K562 (cell line): ENCODE results near the gene HMGA1. TPM values are rescaled to one million over a fixed set of nuclear protein-coding genes. Genes with fewer than 3 reads are reported as not detected.

Source experiments
- ATAC-seq: fragments of 200-7000 bp; cut with Tn5 transposase; 3 replicates; pipeline ENCODE4 v1.9.1; 2020; ENCODE audit warnings: moderate library complexity
- BruUV-seq: library from RNA; stranded (reverse); fragments of 400-500 nt; replicated peaks from 2 replicates; lab custom pipeline; 2021; lab: Mats Ljungman, UMichigan
- CTCF ChIA-PET: fragments of 300-600 bp; formaldehyde crosslinking; extraction: SDS; loops from one replicate; lab custom pipeline; 2021; ENCODE audit warnings: low intra/inter-chr PET ratio; lab: Yijun Ruan, JAX
- POLR2A ChIA-PET: fragments of 300-600, 350-650 bp; sonication (Branson Sonifier 250); formaldehyde crosslinking; extraction: SDS; loops from one replicate; lab custom pipeline; 2021; ENCODE audit warnings: antibody characterized with exemption, inconsistent platforms; lab: Yijun Ruan, JAX
- DNase-seq, 4 experiments: peaks; one replicate each; pipeline versions ENCODE4 v3.0.0 to v3.0.0-alpha.2; 2011 to 2018; ENCODE audit warnings: low spot score in 3 of 4, mixed read lengths in 3 of 4; ENCODE audit errors: extremely low read depth in 1 of 4
- FAIRE-seq: peaks from 2 replicates; lab custom pipeline; 2011; peaks lifted over from hg19 to GRCh38; lab: Jason Lieb, UNC
- H2AFZ ChIP-seq: 2 replicates; pipeline ENCODE4 v1.6.0; 2011; ENCODE audit warnings: low read depth, low read length, control low read depth, inconsistent platforms
- H3K27ac ChIP-seq: fragments of 200-600 bp; 3 replicates; pipeline ENCODE4 v1.8.0; 2011; ENCODE audit warnings: low read depth, mild to moderate bottlenecking, control low read depth, inconsistent platforms, low read length, moderate library complexity, mixed read lengths; ENCODE audit errors: extremely low read depth
- H3K27me3 ChIP-seq, 2 experiments: fragments of 300-600 bp in 1 of 2; 2 replicates in 1 of 2; 3 replicates in 1 of 2; pipeline versions ENCODE4 v1.6.0 to v1.8.0; 2011; ENCODE audit warnings: inconsistent platforms in 2 of 2, low read length in 2 of 2, mild to moderate bottlenecking in 1 of 2, mixed read lengths in 1 of 2, moderate library complexity in 1 of 2; ENCODE audit not compliant: control insufficient read depth in 2 of 2, insufficient read depth in 2 of 2
- H3K36me3 ChIP-seq: fragments of 300-600 bp; 3 replicates; pipeline ENCODE4 v1.8.0; 2011; ENCODE audit warnings: mild to moderate bottlenecking, low read length, inconsistent platforms; ENCODE audit not compliant: control insufficient read depth, insufficient read depth
- H3K4me1 ChIP-seq, 2 experiments: fragments of 200-600 bp in 1 of 2; replicated peaks in 1 of 2; 2 replicates in 1 of 2; 3 replicates in 1 of 2; pipeline versions ENCODE4 v1.5.1 to v1.8.0; 2011; ENCODE audit warnings: inconsistent platforms in 2 of 2, low read length in 2 of 2, mild to moderate bottlenecking in 1 of 2, mixed read lengths in 1 of 2, moderate library complexity in 1 of 2; ENCODE audit not compliant: control insufficient read depth in 2 of 2, insufficient read depth in 2 of 2
- H3K4me2 ChIP-seq: 2 replicates; pipeline ENCODE4 v1.6.1; 2011; ENCODE audit warnings: low read length, control low read depth, inconsistent platforms, mixed read lengths; ENCODE audit not compliant: insufficient read depth
- H3K4me3 ChIP-seq: fragments of 200-600 bp; sonication (generic), shearing (Covaris generic); 2 replicates; pipeline ENCODE4 v1.5.1; 2016; ENCODE audit warnings: control low read depth, inconsistent platforms
- H3K79me2 ChIP-seq: fragments of 200-600 bp; 3 replicates; pipeline ENCODE4 v1.8.0; 2011; ENCODE audit warnings: low read length, inconsistent platforms; ENCODE audit not compliant: control insufficient read depth, insufficient read depth
- H3K9ac ChIP-seq, 2 experiments: 2 replicates each; pipeline versions ENCODE4 v1.6.0 to v1.6.1; 2011; ENCODE audit warnings: low read depth in 2 of 2, low read length in 2 of 2, control low read depth in 1 of 2, inconsistent platforms in 1 of 2, mild to moderate bottlenecking in 1 of 2, mixed read lengths in 1 of 2; ENCODE audit not compliant: insufficient read depth in 1 of 2
- H3K9me1 ChIP-seq: one replicate; pipeline ENCODE4 v1.6.0; 2011; ENCODE audit warnings: inconsistent platforms, mild to moderate bottlenecking, low read length, moderate library complexity; ENCODE audit not compliant: control insufficient read depth, insufficient read depth
- H3K9me3 ChIP-seq: replicated peaks from 2 replicates; pipeline ENCODE4 v1.5.1; 2011; ENCODE audit warnings: low read depth, low read length, inconsistent platforms; ENCODE audit not compliant: control insufficient read depth, insufficient read depth
- H4K20me1 ChIP-seq: replicated peaks from 2 replicates; pipeline ENCODE4 v1.6.1; 2011; ENCODE audit warnings: low read length, inconsistent platforms, mixed read lengths; ENCODE audit not compliant: control insufficient read depth, insufficient read depth
- ARNT ChIP-seq, 2 experiments: fragments of 450-650 bp; IDR thresholded peaks; 2 replicates each; pipeline ENCODE4 v1.6.1; 2016; ENCODE audit warnings: mild to moderate bottlenecking in 1 of 2
- HIVEP1 ChIP-seq: fragments of 250-450 bp; sonication (Bioruptor Pico); IDR thresholded peaks from 2 replicates; pipeline ENCODE4 v1.4.0; 2020; ENCODE audit warnings: mild to moderate bottlenecking
- NR4A1 ChIP-seq, 2 experiments: fragments of 250-450 bp in 1 of 2; fragments of 450-650 bp in 1 of 2; sonication (Bioruptor Pico) in 1 of 2; IDR thresholded peaks; 2 replicates each; pipeline versions ENCODE4 v1.4.0 to v1.6.1; 2016 to 2020; ENCODE audit warnings: mild to moderate bottlenecking in 2 of 2, missing compliant biosample characterization in 1 of 2, missing genetic modification characterization in 1 of 2, moderate library complexity in 1 of 2
- RAD21 ChIP-seq, 2 experiments: fragments of 250-450 bp in 1 of 2; fragments of 450-650 bp in 1 of 2; sonication (Bioruptor Pico) in 1 of 2; formaldehyde crosslinking in 1 of 2; IDR thresholded peaks in 1 of 2; conservative IDR thresholded peaks in 1 of 2; 2 replicates each; pipeline versions ENCODE4 v1.4.0 to v1.8.0; 2020 to 2022; ENCODE audit warnings: mild to moderate bottlenecking in 2 of 2, moderate library complexity in 1 of 2
- STAG1 ChIP-seq: sonication (generic); formaldehyde crosslinking; IDR thresholded peaks from 2 replicates; pipeline ENCODE4 v1.5.0; 2020; ENCODE audit warnings: missing genetic modification reagents, borderline replicate concordance
- TOE1 ChIP-seq, 2 experiments: fragments of 450-650 bp in 1 of 2; sonication (generic) in 1 of 2; formaldehyde crosslinking in 1 of 2; IDR thresholded peaks; 2 replicates each; pipeline versions ENCODE4 v1.7.1 to v1.8.0; 2016 to 2022; ENCODE audit warnings: borderline replicate concordance in 2 of 2, mild to moderate bottlenecking in 2 of 2, antibody characterized with exemption in 1 of 2, inconsistent platforms in 1 of 2, low read depth in 1 of 2, missing genetic modification reagents in 1 of 2, moderate library complexity in 1 of 2
- ZBTB7A ChIP-seq: IDR thresholded peaks from 2 replicates; pipeline ENCODE4 v1.6.1; 2011; ENCODE audit warnings: low read depth, mild to moderate bottlenecking, low read length, moderate library complexity, borderline replicate concordance; ENCODE audit not compliant: control insufficient read depth
- ZNF561 ChIP-seq: fragments of 450-650 bp; formaldehyde crosslinking; conservative IDR thresholded peaks from 2 replicates; pipeline ENCODE4 v1.4.0; 2020; ENCODE audit warnings: mild to moderate bottlenecking, moderate library complexity
- WGBS: fragments of 100-300 bp; shearing (Covaris generic); methylation state at CpG from one replicate; pipeline ENCODE4 v1.1.6; 2016; ENCODE audit warnings: low coverage, mixed read lengths; ENCODE audit not compliant: insufficient coverage; ENCODE audit errors: missing lambda C conversion rate; 5-methylcytosine and 5-hydroxymethylcytosine counted together
- in situ Hi-C: fragments of 300-500 bp; cut with MboI; formaldehyde crosslinking; loops from 4 replicates; pipeline ENCODE4 v1.15.0; 2018; ENCODE audit warnings: inconsistent platforms, mixed read lengths
- intact Hi-C: fragments of 100-400 bp; cut with micrococcal nuclease; formaldehyde crosslinking; loops from 2 replicates; pipeline ENCODE4 v1.14.2; 2022
- polyA plus RNA-seq, 8 experiments: library from polyadenylated mRNA; depleted of rRNA in 4 of 8; stranded (reverse) in 5 of 8; unstranded in 3 of 8; fragments of >200 nt; fragmentation: Nextera tagmentation in 2 of 8; fragmentation: Illumina TruSeq in 1 of 8; extraction: Ambion mirVana in 2 of 8; extraction: Trizol in 1 of 8; gene quantifications; 2 replicates each; pipeline versions ENCODE4 v1.2.1 to v1.2.3, GENCODE V29; 2011 to 2014; ENCODE audit warnings: inconsistent platforms in 1 of 8, missing spikeins in 1 of 8
- total RNA-seq, 7 experiments: library from RNA; depleted of rRNA in 6 of 7; stranded (reverse); fragments of >200 nt in 6 of 7; fragmentation: Illumina TruSeq in 2 of 7; extraction: Trizol in 2 of 7; gene quantifications; 2 replicates each; pipeline versions ENCODE4 v1.2.1 to v1.2.3, GENCODE V29; 2011 to 2021; ENCODE audit warnings: low replicate concordance in 1 of 7
- TF ChIP-seq, protein P1 (sequence below), 3 experiments: IDR thresholded peaks in 2 of 3; conservative IDR thresholded peaks in 1 of 3; 2 replicates each; pipeline ENCODE4 v1.5.1; 2011 to 2012; ENCODE audit warnings: low read length in 3 of 3, mild to moderate bottlenecking in 3 of 3, control low read depth in 2 of 3, improper control_type of control experiment in 1 of 3, inconsistent platforms in 1 of 3, low read depth in 1 of 3, mixed read lengths in 1 of 3, moderate library complexity in 1 of 3; ENCODE audit not compliant: insufficient read depth in 2 of 3
- TF ChIP-seq, protein P2 (sequence below): sonication (generic); formaldehyde crosslinking; IDR thresholded peaks from 2 replicates; pipeline ENCODE4 v1.9.0; 2022; ENCODE audit warnings: mild to moderate bottlenecking, missing genetic modification reagents

Gene HMGA1
- total and polyA plus RNA-seq, 9 of the 15 experiments (the other 6 are each of a cell fraction or from before 2014, with no cell fraction given), result 27.8 to 1,947 (median 594) TPM

DNA sequence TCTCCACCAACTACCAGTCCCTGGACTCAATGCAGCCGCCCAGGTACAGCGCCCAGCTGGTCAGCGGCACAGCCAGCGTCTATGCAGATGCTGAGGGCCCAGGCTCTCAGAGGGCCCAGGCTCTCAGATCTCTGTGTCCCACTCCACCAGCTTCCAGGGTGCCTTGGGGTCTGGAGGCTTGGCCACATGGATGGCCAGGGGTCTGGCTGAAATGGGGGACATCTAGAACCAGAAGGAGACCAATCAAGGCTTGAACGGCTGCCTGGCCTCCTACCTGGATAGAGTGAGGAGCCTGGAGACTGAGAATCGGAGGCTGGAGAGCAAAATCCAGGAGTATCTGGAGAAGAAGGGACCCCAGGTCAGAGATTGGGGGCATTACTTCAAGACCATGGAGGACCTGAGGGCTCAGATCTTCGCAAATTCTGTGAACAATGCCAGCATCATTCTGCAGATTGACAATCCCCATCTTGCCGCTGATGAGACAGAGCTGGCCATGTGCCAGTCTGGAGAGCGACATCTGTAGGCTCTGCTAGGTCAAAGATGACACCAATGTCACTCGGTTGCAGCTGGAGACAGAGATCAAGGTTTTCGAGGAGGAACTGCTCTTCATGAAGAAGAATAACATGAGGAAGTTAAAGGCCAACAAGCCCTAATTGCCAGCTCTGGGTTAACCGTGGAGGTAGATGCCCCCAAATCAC is 46.7 kb upstream of the HMGA1 start (continued):
- no peak for TF ChIP-seq TOE1 (IDR thresholded peaks at IDR 0.05; ENCODE audit: borderline replicate concordance)
- no peak for TF ChIP-seq TOE1 (CRISPR knock-in tag; IDR thresholded peaks at IDR 0.05; ENCODE audit: borderline replicate concordance, low read depth)
- no peak for TF ChIP-seq HIVEP1
- TF ChIP-seq NR4A1 (CRISPR knock-in tag; IDR thresholded peaks at IDR 0.05), result no peak
- no peak for TF ChIP-seq NR4A1 (tag; IDR thresholded peaks at IDR 0.05)
- no peak for TF ChIP-seq ZNF561 (CRISPR knock-in tag)

DNA sequence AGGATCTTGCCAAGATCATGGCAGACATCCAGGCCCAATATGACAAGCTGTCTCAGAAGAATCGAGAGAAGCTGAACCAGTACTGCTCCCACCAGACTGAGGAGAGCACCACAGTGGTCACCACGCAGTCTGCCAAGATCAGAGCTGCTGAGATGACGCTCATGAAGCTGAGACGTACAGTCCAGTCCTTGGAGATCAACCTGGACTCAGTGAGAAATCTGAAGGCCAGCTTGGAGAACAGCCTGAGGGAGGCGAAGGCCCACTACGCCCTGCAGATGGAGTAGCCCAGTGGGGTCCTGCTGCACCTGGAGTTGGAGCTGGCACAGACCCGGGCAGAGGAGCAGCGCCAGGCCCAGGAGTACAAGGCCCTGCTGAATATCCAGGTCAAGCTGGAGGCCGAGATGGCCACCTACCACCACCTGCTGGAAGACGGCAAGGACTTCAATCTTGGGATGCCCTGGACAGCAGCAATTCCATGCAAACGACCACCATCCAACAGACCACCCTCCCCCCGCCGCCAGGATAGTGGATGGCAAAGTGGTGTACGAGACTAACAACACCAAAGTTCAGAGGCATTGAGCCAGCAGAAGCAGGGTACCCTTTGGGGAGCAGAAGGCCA is 46.1 kb upstream of the HMGA1 start:
- DNase-seq (no peak), ATAC-seq (peak; percentile 62), FAIRE-seq (no peak)
- no peaks in the 10 kb centered on the region for H4K20me1 ChIP-seq
- in situ Hi-C loops (loop anchor here (5.0 kb wide), 1 partner anchor 217 kb away; no protein-coding TSS in a partner anchor), intact Hi-C loops (loop anchor here (1.0 kb wide), 1 partner anchor 26 kb away; no protein-coding TSS in a partner anchor)
- H3K79me2 ChIP-seq, result no peaks in the 10 kb centered on the region
- no peaks in the 10 kb centered on the region for H3K27me3 ChIP-seq
- CTCF ChIA-PET, result interaction anchor here (1.0 to 1.2 kb wide), 2 partner anchors 27 to 54 kb away, joined by 3 to 4 read pairs; no protein-coding TSS in a partner anchor
- POLR2A ChIA-PET, result interaction anchor here (1.0 to 1.8 kb wide), 7 partner anchors 9 to 235 kb away, joined by 3 to 7 read pairs (median 3); partner anchors contain the start of genes RPS10 and SMIM29
- no peaks in the 10 kb centered on the region for H3K9me1 ChIP-seq
- H3K4me1 ChIP-seq, result peaks cover 4 to 15% of the 10 kb centered on the region in 2 experiments; a peak in 3 of 5 replicates
- TF ChIP-seq, protein P1, sequence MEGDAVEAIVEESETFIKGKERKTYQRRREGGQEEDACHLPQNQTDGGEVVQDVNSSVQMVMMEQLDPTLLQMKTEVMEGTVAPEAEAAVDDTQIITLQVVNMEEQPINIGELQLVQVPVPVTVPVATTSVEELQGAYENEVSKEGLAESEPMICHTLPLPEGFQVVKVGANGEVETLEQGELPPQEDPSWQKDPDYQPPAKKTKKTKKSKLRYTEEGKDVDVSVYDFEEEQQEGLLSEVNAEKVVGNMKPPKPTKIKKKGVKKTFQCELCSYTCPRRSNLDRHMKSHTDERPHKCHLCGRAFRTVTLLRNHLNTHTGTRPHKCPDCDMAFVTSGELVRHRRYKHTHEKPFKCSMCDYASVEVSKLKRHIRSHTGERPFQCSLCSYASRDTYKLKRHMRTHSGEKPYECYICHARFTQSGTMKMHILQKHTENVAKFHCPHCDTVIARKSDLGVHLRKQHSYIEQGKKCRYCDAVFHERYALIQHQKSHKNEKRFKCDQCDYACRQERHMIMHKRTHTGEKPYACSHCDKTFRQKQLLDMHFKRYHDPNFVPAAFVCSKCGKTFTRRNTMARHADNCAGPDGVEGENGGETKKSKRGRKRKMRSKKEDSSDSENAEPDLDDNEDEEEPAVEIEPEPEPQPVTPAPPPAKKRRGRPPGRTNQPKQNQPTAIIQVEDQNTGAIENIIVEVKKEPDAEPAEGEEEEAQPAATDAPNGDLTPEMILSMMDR (IDR thresholded peaks at IDR 0.05 in 2 of 3, conservative IDR thresholded peaks at IDR 0.05 in 1 of 3; ENCODE audit: insufficient read depth in 2 of 3, low read depth in 1 of 3, low read length in 3 of 3), result peak in 2 of 3 experiments; percentile 28 to 54; a peak in 4 of 6 replicates
- TF ChIP-seq STAG1 (CRISPR knock-in tag) (0 out of 2 replicates have a peak, but pooled peaks have one; percentile 10), RAD21 (CRISPR knock-in tag; conservative IDR thresholded peaks at IDR 0.05 in 1 of 2, IDR thresholded peaks at IDR 0.05 in 1 of 2) (peak in 1 of 2 experiments; percentile 15; a peak in 1 of 4 replicates), ZBTB7A (peak; percentile 60; the same call in 1 of the 2 replicates), ARNT (IDR thresholded peaks at IDR 0.05) (no peak)
- TF ChIP-seq, protein P2, sequence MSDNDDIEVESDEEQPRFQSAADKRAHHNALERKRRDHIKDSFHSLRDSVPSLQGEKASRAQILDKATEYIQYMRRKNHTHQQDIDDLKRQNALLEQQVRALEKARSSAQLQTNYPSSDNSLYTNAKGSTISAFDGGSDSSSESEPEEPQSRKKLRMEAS (CRISPR knock-in tag), result 0 out of 2 replicates have a peak, but pooled peaks have one; percentile 23
- no peak overlapping the region; the same call in 1 of the 2 replicates for H3K4me2 ChIP-seq
- no peak overlapping the region for H3K4me3 ChIP-seq
- H3K9ac ChIP-seq, result peak overlapping the region in 1 of 2 experiments; percentile 15; a peak in 1 of 4 replicates
- no TSS peak for BruUV-seq
- 48% methylated on average over 14 of the region's 14 CpGs for WGBS
- no peaks in the 10 kb centered on the region for H3K9me3 ChIP-seq
- peak overlapping the region; percentile 73 for H2AFZ ChIP-seq
- no peak overlapping the region for H3K27ac ChIP-seq
- no peaks in the 10 kb centered on the region for H3K36me3 ChIP-seq
